ENCODE data around the gene GRIK1.
"Not testable (repeated sequence)": the region's sequence is repeated elsewhere in the genome, so short reads cannot be mapped to it uniquely, and the experiment has no call there.

The GRIK1 gene

GRCh38 chr21:29610779-29611360, 328.9 kb downstream of the GRIK1 start:
- no peak for DNase-seq (ENCODE audit: low read depth in 2 of 2)

- no peak for DNase-seq (ENCODE audit: low read depth in 2 of 2)
Observed at GRCh38 chr21:29606613-29607012, 333.2 kb downstream of the GRIK1 start.

GRCh38 chr21:29605219-29605618, 334.6 kb downstream of the GRIK1 start:
- not testable (repeated sequence) for DNase-seq (ENCODE audit: low read depth in 2 of 2)

GRCh38 chr21:29604076-29604475, 335.7 kb downstream of the GRIK1 start:
- DNase-seq (ENCODE audit: low read depth in 2 of 2) = no peak

GRCh38 chr21:29601047-29601446, 338.7 kb downstream of the GRIK1 start:
- DNase-seq (ENCODE audit: low read depth in 2 of 2) = no peak

- DNase-seq (ENCODE audit: low read depth in 2 of 2) = no peak
Observed at GRCh38 chr21:29586696-29587095, 353.1 kb downstream of the GRIK1 start.

- no peak for DNase-seq (ENCODE audit: low read depth in 2 of 2)
Observed at GRCh38 chr21:29585462-29585861, 354.3 kb downstream of the GRIK1 start.

GRCh38 chr21:29583424-29583924, 356.3 kb downstream of the GRIK1 start:
- DNase-seq (ENCODE audit: low read depth in 2 of 2) = no peak

- DNase-seq (ENCODE audit: low read depth in 2 of 2) = no peak
Observed at GRCh38 chr21:29582855-29583254, 356.9 kb downstream of the GRIK1 start.

- DNase-seq (ENCODE audit: low read depth in 2 of 2) = no peak
Observed at GRCh38 chr21:29581393-29581792, 358.4 kb downstream of the GRIK1 start.

GRCh38 chr21:29580732-29581285, 359.0 kb downstream of the GRIK1 start:
- no peak for DNase-seq (ENCODE audit: low read depth in 2 of 2)

- DNase-seq (ENCODE audit: low read depth in 2 of 2) = no peak
Observed at GRCh38 chr21:29578306-29578705, 361.5 kb downstream of the GRIK1 start.

- DNase-seq (ENCODE audit: low read depth in 2 of 2) = no peak
Observed at GRCh38 chr21:29571949-29572348, 367.8 kb downstream of the GRIK1 start.

- DNase-seq (ENCODE audit: low read depth in 2 of 2) = no peak
Observed at GRCh38 chr21:29568020-29568697, 371.6 kb downstream of the GRIK1 start.

GRCh38 chr21:29557931-29558725, 381.7 kb downstream of the GRIK1 start:
- no peak for DNase-seq (ENCODE audit: low read depth in 2 of 2)

- no peak for DNase-seq (ENCODE audit: low read depth in 2 of 2)
Observed at GRCh38 chr21:29557200-29557599, 382.6 kb downstream of the GRIK1 start.

- DNase-seq (ENCODE audit: low read depth in 2 of 2) = no peak
Observed at GRCh38 chr21:29555601-29556000, 384.2 kb downstream of the GRIK1 start.

GRCh38 chr21:29550205-29550604, 389.6 kb downstream of the GRIK1 start:
- DNase-seq (ENCODE audit: low read depth in 2 of 2) = no peak

GRCh38 chr21:29549614-29550013, 390.2 kb downstream of the GRIK1 start:
- no peak for DNase-seq (ENCODE audit: low read depth in 2 of 2)

GRCh38 chr21:29547998-29548397, 391.8 kb downstream of the GRIK1 start:
- DNase-seq (ENCODE audit: low read depth in 2 of 2) = no peak

- DNase-seq (ENCODE audit: low read depth in 2 of 2) = no peak
Observed at GRCh38 chr21:29546071-29546470, 393.7 kb downstream of the GRIK1 start.

- DNase-seq (ENCODE audit: low read depth in 2 of 2) = no peak
Observed at GRCh38 chr21:29540289-29540688, 399.5 kb downstream of the GRIK1 start.
